Transverse colon (tissue), 4 donors: ENCODE results near the gene FBXL19. TPM values are rescaled to one million over a fixed set of nuclear protein-coding genes. Genes with fewer than 3 reads are reported as not detected.

Experiments used
- DNase-seq: peaks from one replicate; pipeline ENCODE4 v3.0.0-alpha.2; 2019
- H3K27ac ChIP-seq, 4 donors: fragments of 200-600 bp; sonication (generic); 2 replicates each; pipeline ENCODE4 v1.5.1; 2016 to 2018; ENCODE audit warnings: inconsistent platforms in 4 of 4
- H3K27me3 ChIP-seq: fragments of 200-600 bp; sonication (generic); 2 replicates; pipeline ENCODE4 v1.5.1; 2017; ENCODE audit warnings: inconsistent platforms
- H3K36me3 ChIP-seq, 4 donors: fragments of 200-600 bp; sonication (generic); 2 replicates each; pipeline ENCODE4 v1.5.1; 2017 to 2019; ENCODE audit warnings: inconsistent platforms in 4 of 4
- H3K4me1 ChIP-seq, 4 donors: fragments of 200-600 bp; sonication (generic); 2 replicates each; pipeline ENCODE4 v1.5.1; 2017 to 2020; ENCODE audit warnings: inconsistent platforms in 4 of 4
- H3K4me3 ChIP-seq, 4 donors: fragments of 200-600 bp; sonication (generic); 1 replicate in 1 of 4; 2 replicates in 3 of 4; pipeline versions ENCODE4 v1.5.1 to v1.6.1; 2017 to 2019; ENCODE audit warnings: inconsistent platforms in 4 of 4
- H3K9me3 ChIP-seq, 2 donors: fragments of 200-600 bp; sonication (generic); 2 replicates each; pipeline ENCODE4 v1.5.1; 2017 to 2019; ENCODE audit warnings: inconsistent platforms in 2 of 2
- CTCF ChIP-seq, 5 experiments: fragments of 200-600 bp in 3 of 5; fragments of 450-650 bp in 2 of 5; sonication (generic) in 3 of 5; IDR thresholded peaks; 1 replicate in 2 of 5; 2 replicates in 3 of 5; pipeline ENCODE4 v1.5.1; 2016 to 2017; ENCODE audit warnings: antibody characterized with exemption in 5 of 5, inconsistent platforms in 3 of 5, mild to moderate bottlenecking in 2 of 5, moderate library complexity in 1 of 5
- EP300 ChIP-seq: sonication (generic); formaldehyde crosslinking; IDR thresholded peaks from one replicate; pipeline ENCODE4 v1.6.1; 2017; ENCODE audit warnings: antibody characterized with exemption, low read depth
- POLR2A ChIP-seq: fragments of 450-650 bp; IDR thresholded peaks from one replicate; pipeline ENCODE4 v1.6.1; 2016; ENCODE audit warnings: antibody characterized with exemption, mild to moderate bottlenecking, moderate library complexity
- POLR2AphosphoS5 ChIP-seq, 3 donors: sonication (generic); formaldehyde crosslinking; IDR thresholded peaks; one replicate each; pipeline ENCODE4 v1.6.1; 2016; ENCODE audit warnings: antibody characterized with exemption in 3 of 3
- WGBS, 2 donors: methylation state at CpG; one replicate each; pipeline ENCODE4 v1.1.5; 2018; ENCODE audit warnings: low coverage in 1 of 2; 5-methylcytosine and 5-hydroxymethylcytosine counted together
- in situ Hi-C, 4 donors: fragments of 200-750 bp; cut with MboI; loops; one replicate each; pipeline versions ENCODE4 v1.15.0 to v1.15.1; 2017; ENCODE audit warnings: low sequenced_read_pairs in 3 of 4, low pct_ligation_motif_present in 1 of 4, low pct_unique_long_range_greater_than_20kb in 1 of 4
- intact Hi-C: fragments of 100-400 bp; cut with DNase I; formaldehyde crosslinking; loops from one replicate; pipeline ENCODE4 v1.15.1; 2023; ENCODE audit warnings: low total_unique reads
- total RNA-seq, 4 donors: library from RNA; depleted of rRNA; stranded (reverse); fragments of >200 nt; gene quantifications; one replicate each; pipeline ENCODE4 v1.1.0, GENCODE V29; 2016

FBXL19 gene
- total RNA-seq = 10 to 100 TPM; 19.3 to 45.3 (median 20.3) TPM

GRCh38 chr16:30923554-30924075, at the start of gene FBXL19:
FBXL19 (plus strand) TSS chr16:30923572; CDS start chr16:30925755, 2,183 bp downstream.
- H3K9me3 ChIP-seq = no peaks in the 10 kb centered on the region
- intact Hi-C loops = no loop called here
- DNase-seq = peak; percentile 45
- in situ Hi-C loops = no loop called here
- no peaks in the 10 kb centered on the region for H3K27me3 ChIP-seq
- peaks cover 0 to 4% (median 0%) of the 10 kb centered on the region in 4 donors for H3K36me3 ChIP-seq
- peaks cover 9 to 31% (median 17%) of the 10 kb centered on the region in 4 donors for H3K4me1 ChIP-seq
- peak within 1 kb of the TSS; percentile 86 to 93 (median 88) for H3K27ac ChIP-seq
- TF ChIP-seq EP300 (no peak), POLR2AphosphoS5 (IDR thresholded peaks at IDR 0.05) (no peak), POLR2A (no peak), CTCF (IDR thresholded peaks at IDR 0.05) (no peak)
- WGBS, 2 donors = 0% methylated on average over 26 of the region's 31 CpGs; no CpG with 5 or more reads in 1 of the 2 donors
- peak within 1 kb of the TSS; percentile 72 to 83 (median 80) for H3K4me3 ChIP-seq

GRCh38 chr16:30874244-30874820, 49.0 kb upstream of the FBXL19 start:
- peak; percentile 20 for DNase-seq
- Histone ChIP-seq H3K27me3 (no peaks in the 10 kb centered on the region), H3K36me3 (no peaks in the 10 kb centered on the region), H3K9me3 (no peaks in the 10 kb centered on the region), H3K27ac (peak overlapping the region; percentile 95 to 98 (median 97)), H3K4me3 (peak overlapping the region; percentile 71 to 85 (median 74)), H3K4me1 (peaks cover 17 to 34% (median 24%) of the 10 kb centered on the region in 4 donors)
- 9 to 19% methylated on average over 12 to 23 of the region's 23 CpGs for WGBS, 2 donors
- in situ Hi-C loops = no loop called here
- TF ChIP-seq EP300 (no peak), POLR2A (no peak), CTCF (IDR thresholded peaks at IDR 0.05) (no peak), POLR2AphosphoS5 (IDR thresholded peaks at IDR 0.05) (no peak)
- intact Hi-C loops = loop anchor here (5.0 kb wide), 1 partner anchor 62 kb away; no protein-coding TSS in a partner anchor

GRCh38 chr16:30874821-30875717, 48.3 kb upstream of the FBXL19 start:
- peak; percentile 93 for DNase-seq
- Histone ChIP-seq H3K27ac (peak overlapping the region; percentile 95 to 98 (median 97)), H3K9me3 (no peaks in the 10 kb centered on the region), H3K27me3 (no peaks in the 10 kb centered on the region), H3K4me3 (peak overlapping the region; percentile 71 to 85 (median 74)), H3K4me1 (peaks cover 17 to 34% (median 24%) of the 10 kb centered on the region in 4 donors), H3K36me3 (no peaks in the 10 kb centered on the region)
- intact Hi-C loops (loop anchor here (5.0 kb wide), 1 partner anchor 63 kb away; no protein-coding TSS in a partner anchor), in situ Hi-C loops (no loop called here)
- TF ChIP-seq POLR2AphosphoS5 (IDR thresholded peaks at IDR 0.05) (peak; percentile 94 to 95 (median 94)), EP300 (no peak), CTCF (IDR thresholded peaks at IDR 0.05) (peak in 1 of 5 experiments; percentile 14), POLR2A (peak; percentile 94)
- 1% methylated on average over 58 of the region's 85 CpGs; no CpG with 5 or more reads in 1 of the 2 donors for WGBS, 2 donors
